Measurements from ENCODE around the gene PCGF1. TPM values are rescaled to one million over a fixed set of nuclear protein-coding genes. Genes with fewer than 3 reads are reported as not detected.

Gene PCGF1
- total and polyA plus RNA-seq, 9 of the 15 experiments (the other 6 are each of a cell fraction or from before 2014, with no cell fraction given): 20.3 to 45.7 (median 29.3) TPM

DNA sequence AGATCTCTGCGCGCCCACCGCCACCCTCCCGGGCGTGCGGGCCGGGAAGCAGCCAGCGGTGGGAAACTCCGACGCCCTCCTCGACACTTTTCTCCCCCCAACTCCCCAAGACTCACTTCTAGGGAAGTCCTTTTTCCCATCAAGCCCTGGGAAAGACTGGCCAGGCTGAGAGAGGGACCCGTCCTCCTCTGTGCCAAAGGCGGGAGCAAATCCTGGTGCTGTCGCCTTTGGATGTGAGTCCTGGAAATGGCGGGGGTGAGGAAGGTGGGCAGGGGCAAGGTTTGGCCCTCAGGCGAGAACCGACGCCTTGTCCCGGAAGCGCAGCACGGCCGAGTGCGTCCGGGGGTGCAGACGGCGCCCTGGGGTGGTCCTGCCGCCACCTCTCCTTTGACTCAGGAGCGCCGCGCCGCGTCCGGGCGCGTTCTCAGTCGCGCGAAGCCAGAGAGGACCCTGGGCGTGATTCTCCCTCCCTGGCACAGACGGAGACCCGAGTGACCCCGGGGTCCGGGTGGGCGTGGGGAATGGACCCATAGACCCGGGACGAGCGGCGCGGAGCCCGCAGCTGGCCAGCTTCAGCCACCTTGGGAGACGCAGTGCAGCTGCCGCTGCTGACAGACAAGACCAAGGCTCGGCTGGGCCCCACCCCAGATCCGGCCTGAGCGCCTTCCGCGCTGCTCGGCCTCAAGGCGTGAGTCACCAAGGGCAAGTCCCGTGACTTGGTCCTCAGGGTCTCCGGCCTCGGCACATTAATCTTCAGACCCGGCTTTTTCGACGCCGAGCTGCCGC lies 4.6 kb downstream of the PCGF1 start (continued):
- TF ChIP-seq ZNF184 (CRISPR knock-in tag; IDR thresholded peaks at IDR 0.05) (no peak), ZNF408 (CRISPR knock-in tag; IDR thresholded peaks at IDR 0.05; ENCODE audit: low read depth) (no peak), NFE2L1 (tag; IDR thresholded peaks at IDR 0.05; ENCODE audit: borderline replicate concordance, low read depth) (no peak), RBM22 (IDR thresholded peaks at IDR 0.05; ENCODE audit: low read depth, low read length, poor library complexity, severe bottlenecking) (peak; percentile 40), CGGBP1 (CRISPR knock-in tag; IDR thresholded peaks at IDR 0.05) (no peak), BMI1 (IDR thresholded peaks at IDR 0.05; ENCODE audit: low read length) (no peak), HNRNPL (IDR thresholded peaks at IDR 0.05; ENCODE audit: low read depth, low read length) (no peak), THRB (CRISPR knock-in tag; conservative IDR thresholded peaks at IDR 0.05) (no peak), ZNF274 (IDR thresholded peaks at IDR 0.05; ENCODE audit: borderline replicate concordance, low read depth, low read length) (no peak), DLX4 (CRISPR knock-in tag; IDR thresholded peaks at IDR 0.05) (no peak), PHB2 (IDR thresholded peaks at IDR 0.05; ENCODE audit: low read depth) (no peak), STAT6 (CRISPR knock-in tag; IDR thresholded peaks at IDR 0.05) (no peak), CHD1 (IDR thresholded peaks at IDR 0.05; ENCODE audit: low read length) (no peak), SNAPC5 (CRISPR knock-in tag; IDR thresholded peaks at IDR 0.05) (no peak), ARID4B (CRISPR knock-in tag; IDR thresholded peaks at IDR 0.05) (no peak)
- TF ChIP-seq, protein P1, sequence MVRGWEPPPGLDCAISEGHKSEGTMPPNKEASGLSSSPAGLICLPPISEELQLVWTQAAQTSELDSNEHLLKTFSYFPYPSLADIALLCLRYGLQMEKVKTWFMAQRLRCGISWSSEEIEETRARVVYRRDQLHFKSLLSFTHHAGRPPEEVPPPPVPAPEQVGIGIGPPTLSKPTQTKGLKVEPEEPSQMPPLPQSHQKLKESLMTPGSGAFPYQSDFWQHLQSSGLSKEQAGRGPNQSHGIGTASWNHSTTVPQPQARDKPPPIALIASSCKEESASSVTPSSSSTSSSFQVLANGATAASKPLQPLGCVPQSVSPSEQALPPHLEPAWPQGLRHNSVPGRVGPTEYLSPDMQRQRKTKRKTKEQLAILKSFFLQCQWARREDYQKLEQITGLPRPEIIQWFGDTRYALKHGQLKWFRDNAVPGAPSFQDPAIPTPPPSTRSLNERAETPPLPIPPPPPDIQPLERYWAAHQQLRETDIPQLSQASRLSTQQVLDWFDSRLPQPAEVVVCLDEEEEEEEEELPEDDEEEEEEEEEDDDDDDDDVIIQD (CRISPR knock-in tag; IDR thresholded peaks at IDR 0.05): no peak; the same call in 1 of the 2 replicates

Data from K562 (cell line).